Stimulated activated CD4-positive, alpha-beta T cell treated with anti-CD3 and anti-CD28 coated beads, Interleukin-2, amount 100 ng/mL, for 48 hours (primary cell): Measurements from ENCODE around the gene EEFSEC.

ENCODE experiments used
- DNase-seq, 2 donors: peaks; one replicate each; pipeline ENCODE4 v3.0.0-alpha.2; 2020

Gene EEFSEC

GRCh38 chr3:128187495-128187894 lies 34.2 kb downstream of the EEFSEC start:
- no peak for DNase-seq

- no peak for DNase-seq
These were observed 35.0 kb downstream of the EEFSEC start for GRCh38 chr3:128188326-128188725.

GRCh38 chr3:128188956-128189355 lies 35.7 kb downstream of the EEFSEC start:
- DNase-seq, result no peak

GRCh38 chr3:128190501-128190900 lies 37.2 kb downstream of the EEFSEC start:
- no peak for DNase-seq

- no peak for DNase-seq
These were observed 38.9 kb downstream of the EEFSEC start for GRCh38 chr3:128192131-128192530.

- no peak for DNase-seq
These were observed 39.9 kb downstream of the EEFSEC start for GRCh38 chr3:128193168-128193567.

GRCh38 chr3:128194843-128195242 lies 41.6 kb downstream of the EEFSEC start:
- DNase-seq, result no peak

- DNase-seq, result no peak
These were observed 42.1 kb downstream of the EEFSEC start for GRCh38 chr3:128195369-128195768.

GRCh38 chr3:128195802-128196201 lies 42.5 kb downstream of the EEFSEC start:
- DNase-seq, result no peak

- no peak for DNase-seq
These were observed 43.4 kb downstream of the EEFSEC start for GRCh38 chr3:128196647-128197046.

GRCh38 chr3:128197855-128198254 lies 44.6 kb downstream of the EEFSEC start:
- DNase-seq, result no peak

- DNase-seq, result no peak
These were observed 45.0 kb downstream of the EEFSEC start for GRCh38 chr3:128198313-128198712.

- DNase-seq, result no peak
These were observed 45.8 kb downstream of the EEFSEC start for GRCh38 chr3:128199110-128199509.

GRCh38 chr3:128201158-128201755 lies 48.0 kb downstream of the EEFSEC start:
- DNase-seq, result no peak

GRCh38 chr3:128203169-128203568 lies 49.9 kb downstream of the EEFSEC start:
- DNase-seq, result no peak

GRCh38 chr3:128205558-128206145 lies 52.4 kb downstream of the EEFSEC start:
- no peak for DNase-seq

GRCh38 chr3:128207951-128208350 lies 54.7 kb downstream of the EEFSEC start:
- DNase-seq, result no peak

GRCh38 chr3:128210711-128211110 lies 57.4 kb downstream of the EEFSEC start:
- no peak for DNase-seq

GRCh38 chr3:128214056-128214455 lies 60.8 kb downstream of the EEFSEC start:
- DNase-seq, result no peak

- DNase-seq, result no peak
These were observed 62.0 kb downstream of the EEFSEC start for GRCh38 chr3:128215290-128215689.

GRCh38 chr3:128215800-128216495 lies 62.7 kb downstream of the EEFSEC start:
- DNase-seq, result no peak

- DNase-seq, result no peak
These were observed 64.6 kb downstream of the EEFSEC start for GRCh38 chr3:128217702-128218547.

- no peak for DNase-seq
These were observed 65.4 kb downstream of the EEFSEC start for GRCh38 chr3:128218548-128219257.
